ENCODE data around the gene ALG5.

DNA sequence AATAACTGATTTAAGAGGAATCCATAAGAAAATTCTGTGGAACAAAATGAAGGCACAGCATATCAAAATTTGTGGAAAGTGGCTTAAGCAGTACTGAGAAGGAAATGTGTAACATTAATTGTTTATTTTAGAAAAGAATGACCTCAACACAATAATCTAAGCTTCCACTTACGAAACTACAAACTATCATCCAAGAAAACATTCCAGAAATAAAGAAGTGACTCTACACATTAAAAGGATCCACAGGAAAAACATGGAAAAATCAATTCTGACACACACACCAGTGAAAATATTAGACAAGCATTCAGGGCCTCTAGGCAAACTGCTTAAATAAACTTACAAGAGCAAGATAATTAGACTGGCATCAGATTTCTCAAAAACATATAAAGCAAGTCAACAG lies 15.5 kb upstream of the ALG5 start:
- no peak for TF ChIP-seq POLR2A (IDR thresholded peaks at IDR 0.05; ENCODE audit: low read length)
- no peak for TF ChIP-seq GATA1 (IDR thresholded peaks at IDR 0.05; ENCODE audit: low read depth, low read length)
